GM12878 (cell line): ENCODE results near the gene ROM1. TPM values are rescaled to one million over a fixed set of nuclear protein-coding genes. Genes with fewer than 3 reads are reported as not detected.

Source experiments
- ATAC-seq: fragments of 200-7000 bp; cut with Tn5 transposase; 3 replicates; pipeline ENCODE4 v1.9.1; 2020; ENCODE audit warnings: mild to moderate bottlenecking, moderate library complexity
- BruUV-seq: library from RNA; stranded (reverse); fragments of 400-500 nt; replicated peaks from 2 replicates; lab custom pipeline; 2021; lab: Mats Ljungman, UMichigan
- CTCF ChIA-PET: fragments of 300-600 bp; sonication (Branson Sonifier 250); formaldehyde crosslinking; extraction: SDS; loops from one replicate; lab custom pipeline; 2021; ENCODE audit warnings: inconsistent platforms; lab: Yijun Ruan, JAX
- POLR2A ChIA-PET: fragments of 350-600 bp; formaldehyde crosslinking; extraction: SDS; loops from one replicate; lab custom pipeline; 2021; ENCODE audit warnings: inconsistent platforms; lab: Charles Lee
- RAD21 ChIA-PET: fragments of 300-600 bp; sonication (Branson Sonifier 250); formaldehyde crosslinking; loops from one replicate; lab custom pipeline; 2023; ENCODE audit warnings: antibody characterized with exemption; ENCODE audit not compliant: unreplicated experiment; lab: Charles Lee
- SMC1A ChIA-PET: fragments of 300-600 bp; sonication (Branson Sonifier 250); formaldehyde crosslinking; loops from one replicate; lab custom pipeline; 2023; ENCODE audit not compliant: unreplicated experiment, uncharacterized antibody; lab: Charles Lee
- DNase-seq: peaks from one replicate; pipeline ENCODE4 v3.0.0-alpha.2; 2011; ENCODE audit warnings: low read depth, low spot score
- FAIRE-seq: peaks from 3 replicates; lab custom pipeline; 2011; peaks lifted over from hg19 to GRCh38; lab: Jason Lieb, UNC
- H2AFZ ChIP-seq: 2 replicates; pipeline ENCODE4 v1.6.0; 2011; ENCODE audit warnings: low read depth, low read length, control low read depth; ENCODE audit not compliant: control insufficient read depth
- H3K27ac ChIP-seq: 2 replicates; pipeline ENCODE4 v1.5.1; 2011; ENCODE audit warnings: control low read depth; ENCODE audit not compliant: control insufficient read depth, insufficient read depth
- H3K27me3 ChIP-seq, 2 experiments: replicated peaks in 1 of 2; 2 replicates each; pipeline versions ENCODE4 v1.6.0 to v1.6.1; 2011; ENCODE audit warnings: low read length in 1 of 2; ENCODE audit not compliant: control insufficient read depth in 2 of 2, insufficient read depth in 2 of 2
- H3K36me3 ChIP-seq, 2 experiments: 2 replicates each; pipeline ENCODE4 v1.5.1; 2011; ENCODE audit warnings: low read length in 1 of 2; ENCODE audit not compliant: control insufficient read depth in 2 of 2, insufficient read depth in 2 of 2
- H3K4me1 ChIP-seq: 2 replicates; pipeline ENCODE4 v1.6.1; 2011; ENCODE audit warnings: mild to moderate bottlenecking, low read length, moderate library complexity, mixed read lengths; ENCODE audit not compliant: control insufficient read depth, insufficient read depth
- H3K4me2 ChIP-seq: 2 replicates; pipeline ENCODE4 v1.6.0; 2011; ENCODE audit warnings: control low read depth; ENCODE audit not compliant: control insufficient read depth, insufficient read depth
- H3K4me3 ChIP-seq: fragments of 200-600 bp; sonication (generic); 2 replicates; pipeline ENCODE4 v1.5.1; 2016
- H3K79me2 ChIP-seq: 2 replicates; pipeline ENCODE4 v1.6.0; 2011; ENCODE audit warnings: low read length; ENCODE audit not compliant: control insufficient read depth, insufficient read depth
- H3K9ac ChIP-seq: 2 replicates; pipeline ENCODE4 v1.8.0; 2011; ENCODE audit warnings: low read length, control low read depth, mixed read lengths; ENCODE audit not compliant: control insufficient read depth, insufficient read depth
- H3K9me3 ChIP-seq: replicated peaks from 3 replicates; pipeline ENCODE4 v1.5.1; 2011; ENCODE audit warnings: mild to moderate bottlenecking, low read length; ENCODE audit not compliant: control insufficient read depth, insufficient read depth
- H4K20me1 ChIP-seq: 2 replicates; pipeline ENCODE4 v1.6.0; 2011; ENCODE audit not compliant: control insufficient read depth, insufficient read depth
- ATF7 ChIP-seq: fragments of 450-650 bp; IDR thresholded peaks from 2 replicates; pipeline ENCODE4 v1.6.1; 2016; ENCODE audit warnings: low read depth, mild to moderate bottlenecking
- CBX3 ChIP-seq: fragments of 200-600 bp; sonication (generic); IDR thresholded peaks from 2 replicates; pipeline ENCODE4 v1.6.1; 2016; ENCODE audit warnings: low read depth, borderline replicate concordance
- EP300 ChIP-seq, 2 experiments: fragments of 150-350 bp in 1 of 2; IDR thresholded peaks; 2 replicates each; pipeline ENCODE4 v1.6.1; 2011 to 2012; ENCODE audit warnings: low read depth in 2 of 2, low read length in 2 of 2, borderline replicate concordance in 1 of 2, improper control_type of control experiment in 1 of 2, inconsistent platforms in 1 of 2; ENCODE audit not compliant: control insufficient read depth in 1 of 2
- FOS ChIP-seq: IDR thresholded peaks from 3 replicates; pipeline ENCODE4 v1.6.1; 2011; ENCODE audit warnings: borderline replicate concordance; ENCODE audit not compliant: insufficient read length; ENCODE audit errors: extremely low read depth
- HDAC6 ChIP-seq: fragments of 200-600 bp; sonication (generic); IDR thresholded peaks from one replicate; pipeline ENCODE4 v1.8.0; 2017; ENCODE audit warnings: antibody characterized with exemption; ENCODE audit not compliant: unreplicated experiment
- MXI1 ChIP-seq: fragments of 150-350 bp; IDR thresholded peaks from 2 replicates; pipeline ENCODE4 v1.6.1; 2011; ENCODE audit warnings: low read depth, mild to moderate bottlenecking, inconsistent platforms, low read length, improper control_type of control experiment
- PKNOX1 ChIP-seq: fragments of 450-650 bp; IDR thresholded peaks from 2 replicates; pipeline ENCODE4 v1.6.1; 2016; ENCODE audit warnings: mild to moderate bottlenecking
- POLR2A ChIP-seq: IDR thresholded peaks from 2 replicates; pipeline ENCODE4 v1.6.1; 2011; ENCODE audit warnings: low read depth, mild to moderate bottlenecking, low read length
- SKIL ChIP-seq: fragments of 450-650 bp; IDR thresholded peaks from 2 replicates; pipeline ENCODE4 v1.6.1; 2017; ENCODE audit warnings: mild to moderate bottlenecking, low read depth, inconsistent platforms; ENCODE audit not compliant: poor library complexity, severe bottlenecking
- SREBF1 ChIP-seq: IDR thresholded peaks from 2 replicates; pipeline ENCODE4 v1.6.1; 2012; ENCODE audit warnings: mild to moderate bottlenecking, low read length
- SREBF2 ChIP-seq: IDR thresholded peaks from 2 replicates; pipeline ENCODE4 v1.6.1; 2012; ENCODE audit warnings: mild to moderate bottlenecking, low read length
- TBL1XR1 ChIP-seq: IDR thresholded peaks from 2 replicates; pipeline ENCODE4 v1.6.1; 2012; ENCODE audit warnings: low read depth, low read length, improper control_type of control experiment
- ZNF207 ChIP-seq: fragments of 450-650 bp; IDR thresholded peaks from 2 replicates; pipeline ENCODE4 v1.6.1; 2014; ENCODE audit warnings: antibody characterized with exemption, mild to moderate bottlenecking, borderline replicate concordance
- ZNF384 ChIP-seq: IDR thresholded peaks from 2 replicates; pipeline ENCODE4 v1.6.1; 2012; ENCODE audit warnings: low read depth, mild to moderate bottlenecking, low read length, improper control_type of control experiment, borderline replicate concordance
- ZNF622 ChIP-seq: fragments of 450-650 bp; IDR thresholded peaks from 2 replicates; pipeline ENCODE4 v1.6.1; 2017; ENCODE audit warnings: mild to moderate bottlenecking, inconsistent platforms
- ZZZ3 ChIP-seq: IDR thresholded peaks from 2 replicates; pipeline ENCODE4 v1.6.1; 2011; ENCODE audit warnings: low read depth; ENCODE audit not compliant: control insufficient read depth, insufficient read length
- WGBS: methylation state at CpG from one replicate; pipeline ENCODE4 v1.1.6; 2016; ENCODE audit warnings: low lambda C conversion rate; ENCODE audit not compliant: insufficient replicate concordance, insufficient coverage; ENCODE audit errors: missing lambda C conversion rate; 5-methylcytosine and 5-hydroxymethylcytosine counted together
- in situ Hi-C: fragments of 300-500 bp; cut with MboI; formaldehyde crosslinking; loops from 9 replicates; pipeline ENCODE4 v1.14.3; 2018; ENCODE audit warnings: mixed read lengths
- intact Hi-C: fragments of 100-400 bp; cut with micrococcal nuclease; formaldehyde crosslinking; loops from one replicate; pipeline ENCODE4 v1.14.2; 2022; ENCODE audit not compliant: unreplicated experiment
- polyA plus RNA-seq, 11 experiments: library from polyadenylated mRNA; depleted of rRNA in 4 of 11; unstranded in 6 of 11; stranded (reverse) in 5 of 11; fragments of >200 nt; fragmentation: Nextera tagmentation in 4 of 11; fragmentation: Illumina TruSeq in 1 of 11; extraction: Ambion mirVana in 4 of 11; extraction: Trizol in 1 of 11; gene quantifications; 1 replicate in 1 of 11; 2 replicates in 10 of 11; pipeline versions ENCODE4 v1.2.1 to v1.2.3, GENCODE V29; 2011 to 2016; ENCODE audit warnings: inconsistent platforms in 2 of 11, missing spikeins in 2 of 11, low read depth in 1 of 11
- total RNA-seq, 4 experiments: library from RNA; depleted of rRNA in 3 of 4; stranded (reverse); fragments of >200 nt in 3 of 4; fragmentation: Illumina TruSeq in 1 of 4; extraction: Trizol in 1 of 4; gene quantifications; 2 replicates each; pipeline versions ENCODE4 v1.2.1 to v1.2.3, GENCODE V29; 2013 to 2021

ROM1 gene
- total and polyA plus RNA-seq, 10 of the 15 experiments (the other 5 are each of a cell fraction or from before 2014, with no cell fraction given), result 0.42 to 3.0 (median 1.1) TPM

- H3K4me3 ChIP-seq, result no peak overlapping the region
- TF ChIP-seq SREBF2 (no peak), POLR2A (peak; percentile 52)
- FAIRE-seq (no peak), DNase-seq (no peak), ATAC-seq (no peak)
- intact Hi-C loops, result loop anchor here (5.0 kb wide), 1 partner anchor 58 kb away; the partner anchor contains the start of genes LBHD1 and UQCC3
- no peak overlapping the region for H3K9ac ChIP-seq
- ChIA-PET POLR2A (interaction anchor here (0.8 kb wide), 1 partner anchor 23 kb away, joined by 3 read pairs; the partner anchor contains the start of gene TUT1), SMC1A (no interaction called here), CTCF (no interaction called here), RAD21 (interaction anchor here (1.7 kb wide), 1 partner anchor 8 kb away, joined by 6 read pairs; the partner anchor contains the start of gene B3GAT3)
- in situ Hi-C loops, result no loop called here
- H3K27me3 ChIP-seq, result no peaks in the 10 kb centered on the region
- H3K9me3 ChIP-seq, result no peaks in the 10 kb centered on the region
- no peaks in the 10 kb centered on the region for H4K20me1 ChIP-seq
- no peak overlapping the region for H3K4me2 ChIP-seq
- BruUV-seq, result no TSS peak
- no peaks in the 10 kb centered on the region; a peak in 2 of 4 replicates for H3K36me3 ChIP-seq
- no peak overlapping the region for H2AFZ ChIP-seq
- WGBS, result 93% methylated on average over 8 of the region's 8 CpGs
- H3K79me2 ChIP-seq, result peaks cover 16% of the 10 kb centered on the region
- H3K27ac ChIP-seq, result no peak overlapping the region
- H3K4me1 ChIP-seq, result peaks cover 8% of the 10 kb centered on the region
Observed at GRCh38 chr11:62614275-62614674, 1.2 kb downstream of the ROM1 start.

GRCh38 chr11:62615521-62615920 is 2.5 kb downstream of the ROM1 start:
- ChIA-PET POLR2A (no interaction called here), RAD21 (no interaction called here), SMC1A (no interaction called here), CTCF (no interaction called here)
- no peak for ATAC-seq
- Histone ChIP-seq H3K79me2 (peaks cover 16% of the 10 kb centered on the region), H3K36me3 (no peaks in the 10 kb centered on the region; a peak in 2 of 4 replicates), H3K9me3 (no peaks in the 10 kb centered on the region), H3K4me1 (peaks cover 11% of the 10 kb centered on the region), H3K27me3 (no peaks in the 10 kb centered on the region), H3K27ac (no peak overlapping the region), H3K9ac (no peak overlapping the region), H3K4me2 (no peak overlapping the region), H2AFZ (no peak overlapping the region), H3K4me3 (no peak overlapping the region), H4K20me1 (no peaks in the 10 kb centered on the region)
- in situ Hi-C loops, result no loop called here
- DNase-seq, result no peak
- FAIRE-seq, result no peak
- no TSS peak for BruUV-seq
- WGBS, result 65% methylated on average over 7 of the region's 7 CpGs
- intact Hi-C loops, result no loop called here
- TF ChIP-seq ZNF207 (no peak), ZNF384 (no peak), EP300 (IDR thresholded peaks at IDR 0.05; ENCODE audit: borderline replicate concordance in 1 of 2, control insufficient read depth in 1 of 2, low read depth in 2 of 2, low read length in 2 of 2) (no peak), ZZZ3 (no peak), ZNF622 (no peak), SREBF1 (no peak), FOS (no peak), SKIL (no peak), PKNOX1 (no peak), CBX3 (no peak), ATF7 (no peak), HDAC6 (no peak), TBL1XR1 (no peak), MXI1 (no peak)
